Karpas-422 (cell line): ENCODE measurements around the gene MET. TPM values are rescaled to one million over a fixed set of nuclear protein-coding genes. Genes with fewer than 3 reads are reported as not detected.
"Not testable (repeated sequence)": the region's sequence is repeated elsewhere in the genome, so short reads cannot be mapped to it uniquely, and the experiment has no call there.

Experiments used
- DNase-seq: peaks from one replicate; pipeline ENCODE4 v3.0.0-alpha.2; 2015
- H2AFZ ChIP-seq: fragments of 200-600 bp; sonication (generic); 2 replicates; pipeline ENCODE4 v1.6.1; 2014; ENCODE audit warnings: antibody characterized with exemption, low read length, mixed read lengths
- H3K27ac ChIP-seq: fragments of 200-600 bp; sonication (generic); 2 replicates; pipeline ENCODE4 v1.5.1; 2014; ENCODE audit warnings: mild to moderate bottlenecking, low read length, moderate library complexity
- H3K27me3 ChIP-seq: fragments of 200-600 bp; sonication (generic); 2 replicates; pipeline ENCODE4 v1.6.1; 2014; ENCODE audit warnings: low read length, mixed read lengths
- H3K36me3 ChIP-seq: fragments of 200-600 bp; sonication (generic); 2 replicates; pipeline ENCODE4 v1.6.1; 2014; ENCODE audit warnings: low read length, mixed read lengths; ENCODE audit not compliant: insufficient read depth
- H3K4me1 ChIP-seq: fragments of 200-600 bp; sonication (generic); 2 replicates; pipeline ENCODE4 v1.6.1; 2014; ENCODE audit warnings: mild to moderate bottlenecking, low read length, mixed read lengths
- H3K4me2 ChIP-seq: fragments of 200-600 bp; sonication (generic); 2 replicates; pipeline ENCODE4 v1.6.1; 2014; ENCODE audit warnings: low read length, low read depth, mild to moderate bottlenecking; ENCODE audit not compliant: poor library complexity, severe bottlenecking
- H3K4me3 ChIP-seq: fragments of 200-600 bp; sonication (generic); 2 replicates; pipeline ENCODE4 v1.5.1; 2014; ENCODE audit warnings: mild to moderate bottlenecking, antibody characterized with exemption, low read length, mixed read lengths
- H3K79me2 ChIP-seq: fragments of 200-600 bp; sonication (generic); 2 replicates; pipeline ENCODE4 v1.6.1; 2014; ENCODE audit warnings: mild to moderate bottlenecking, low read length, mixed read lengths
- H3K9ac ChIP-seq: fragments of 200-600 bp; sonication (generic); 2 replicates; pipeline ENCODE4 v1.6.0; 2014; ENCODE audit warnings: low read length
- H3K9me2 ChIP-seq: fragments of 200-600 bp; sonication (generic), shearing (Covaris generic); replicated peaks from 2 replicates; pipeline ENCODE4 v1.6.0; 2014; ENCODE audit warnings: mild to moderate bottlenecking, low read length, moderate library complexity; ENCODE audit not compliant: insufficient read depth
- H3K9me3 ChIP-seq: fragments of 300-700, 200-600 bp; sonication (generic); 2 replicates; pipeline ENCODE4 v1.6.1; 2014; ENCODE audit warnings: low read length, mixed read lengths
- H4K20me1 ChIP-seq: fragments of 200-600 bp; sonication (generic); 2 replicates; pipeline ENCODE4 v1.6.1; 2014; ENCODE audit warnings: mild to moderate bottlenecking, antibody characterized with exemption, low read length, low read depth; ENCODE audit not compliant: insufficient read depth
- total RNA-seq: library from RNA; depleted of rRNA; stranded (reverse); fragments of >200 nt; shearing (Covaris generic); gene quantifications from 2 replicates; pipeline ENCODE4 v1.2.3, GENCODE V29; 2014; ENCODE audit warnings: low replicate concordance

Gene MET
- total RNA-seq, 1 experiment from 2014 or later = 158 TPM

- Histone ChIP-seq H3K27me3 (no peaks in the 10 kb centered on the region), H3K9ac (no peak overlapping the region), H3K9me3 (no peaks in the 10 kb centered on the region), H4K20me1 (no peaks in the 10 kb centered on the region), H3K79me2 (peaks cover 68% of the 10 kb centered on the region), H3K4me1 (peaks cover 20% of the 10 kb centered on the region), H3K4me3 (no peak overlapping the region), H3K36me3 (peaks cover 71% of the 10 kb centered on the region), H3K4me2 (no peak overlapping the region), H3K27ac (no peak overlapping the region), H2AFZ (no peak overlapping the region), H3K9me2 (no peaks in the 10 kb centered on the region)
- no peak for DNase-seq
Measured at GRCh38 chr7:116740755-116741462, 68.9 kb downstream of the MET start.

GRCh38 chr7:116741625-116742316, 69.8 kb downstream of the MET start:
- H3K4me2 ChIP-seq = no peak overlapping the region
- H3K79me2 ChIP-seq = peaks cover 60% of the 10 kb centered on the region

DNA sequence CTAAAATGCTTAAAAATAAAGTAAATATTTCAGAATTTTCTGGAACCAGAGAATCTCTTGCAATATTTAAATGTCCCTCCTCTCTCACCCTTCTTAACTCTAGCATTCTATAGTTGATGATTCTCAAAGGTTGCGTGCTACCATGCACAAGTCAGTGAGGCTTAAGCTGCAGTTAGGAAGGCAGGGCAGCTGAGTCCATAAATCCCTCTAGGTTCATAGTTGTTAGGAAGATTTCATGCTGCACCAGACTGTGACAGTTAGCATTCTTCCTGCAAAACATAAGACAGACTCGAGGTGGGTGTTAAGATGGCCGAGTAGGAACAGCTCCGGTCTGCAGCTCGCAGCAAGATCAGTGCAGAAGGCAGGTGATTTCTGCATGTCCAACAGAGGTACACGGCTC, 70.6 kb downstream of the MET start:
- Histone ChIP-seq H3K79me2 (peaks cover 51% of the 10 kb centered on the region), H3K27ac (no peak overlapping the region), H3K27me3 (no peaks in the 10 kb centered on the region), H2AFZ (no peak overlapping the region), H3K9me2 (no peaks in the 10 kb centered on the region), H3K4me1 (peaks cover 3% of the 10 kb centered on the region; the same call in 1 of the 2 replicates), H3K9ac (no peak overlapping the region), H3K4me2 (no peak overlapping the region), H4K20me1 (no peaks in the 10 kb centered on the region), H3K36me3 (peaks cover 58% of the 10 kb centered on the region), H3K9me3 (no peaks in the 10 kb centered on the region), H3K4me3 (no peak overlapping the region)
- no peak for DNase-seq

More at GRCh38 chr7:116741625-116742316, 69.8 kb downstream of the MET start:
- Histone ChIP-seq H3K4me1 (peaks cover 12% of the 10 kb centered on the region), H3K27ac (no peak overlapping the region), H3K4me3 (no peak overlapping the region), H3K36me3 (peaks cover 66% of the 10 kb centered on the region), H3K9ac (no peak overlapping the region), H3K9me3 (no peaks in the 10 kb centered on the region), H4K20me1 (no peaks in the 10 kb centered on the region), H3K9me2 (no peaks in the 10 kb centered on the region), H2AFZ (no peak overlapping the region), H3K27me3 (no peaks in the 10 kb centered on the region)
- no peak for DNase-seq

DNA sequence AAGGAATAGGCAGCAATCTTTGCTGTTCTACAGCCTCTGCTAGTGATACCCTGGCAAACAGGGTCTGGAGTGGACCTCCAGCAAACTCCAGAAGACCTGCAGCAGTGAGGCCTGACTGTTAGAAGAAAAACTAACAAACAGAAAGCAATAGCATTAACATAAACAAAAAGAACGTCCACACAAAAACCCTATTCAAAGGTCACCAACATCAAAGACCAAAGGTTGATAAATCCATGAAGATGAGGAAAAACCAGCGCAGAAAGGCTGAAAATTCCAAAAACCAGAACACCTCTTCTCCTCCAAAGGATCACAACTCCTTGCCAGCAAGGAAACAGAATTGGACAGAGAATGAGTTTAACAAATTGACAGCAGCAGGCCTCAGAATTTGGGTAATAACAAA, 71.8 kb downstream of the MET start:
- H3K4me2 ChIP-seq, H3K9ac ChIP-seq, H3K4me1 ChIP-seq, H3K27me3 ChIP-seq, H3K9me2 ChIP-seq, H3K27ac ChIP-seq, DNase-seq, H4K20me1 ChIP-seq, H2AFZ ChIP-seq, H3K4me3 ChIP-seq, H3K9me3 ChIP-seq: not testable (repeated sequence)
- Histone ChIP-seq H3K36me3 (peaks cover 46% of the 10 kb centered on the region), H3K79me2 (peaks cover 39% of the 10 kb centered on the region)

- not testable (repeated sequence) for H3K27ac ChIP-seq, H3K27me3 ChIP-seq, H3K9me3 ChIP-seq, DNase-seq, H3K4me1 ChIP-seq, H3K4me2 ChIP-seq, H3K9me2 ChIP-seq, H3K4me3 ChIP-seq, H3K9ac ChIP-seq, H4K20me1 ChIP-seq, H2AFZ ChIP-seq
- peaks cover 20% of the 10 kb centered on the region for H3K36me3 ChIP-seq
- H3K79me2 ChIP-seq = peaks cover 15% of the 10 kb centered on the region; the same call in 1 of the 2 replicates
Measured at GRCh38 chr7:116746388-116746787, 74.4 kb downstream of the MET start.

- not testable (repeated sequence) for DNase-seq, H3K27me3 ChIP-seq, H3K4me3 ChIP-seq
Measured at GRCh38 chr7:116751070-116751469, 79.1 kb downstream of the MET start.

GRCh38 chr7:116752305-116753074, 80.5 kb downstream of the MET start:
- H3K9ac ChIP-seq = no peak overlapping the region

More at GRCh38 chr7:116751070-116751469, 79.1 kb downstream of the MET start:
- H2AFZ ChIP-seq, H3K27ac ChIP-seq, H3K9me3 ChIP-seq, H3K4me2 ChIP-seq, H3K9ac ChIP-seq, H4K20me1 ChIP-seq, H3K9me2 ChIP-seq, H3K4me1 ChIP-seq: not testable (repeated sequence)
- Histone ChIP-seq H3K36me3 (peaks cover 32% of the 10 kb centered on the region; the same call in 1 of the 2 replicates), H3K79me2 (peaks cover 13% of the 10 kb centered on the region)

DNA sequence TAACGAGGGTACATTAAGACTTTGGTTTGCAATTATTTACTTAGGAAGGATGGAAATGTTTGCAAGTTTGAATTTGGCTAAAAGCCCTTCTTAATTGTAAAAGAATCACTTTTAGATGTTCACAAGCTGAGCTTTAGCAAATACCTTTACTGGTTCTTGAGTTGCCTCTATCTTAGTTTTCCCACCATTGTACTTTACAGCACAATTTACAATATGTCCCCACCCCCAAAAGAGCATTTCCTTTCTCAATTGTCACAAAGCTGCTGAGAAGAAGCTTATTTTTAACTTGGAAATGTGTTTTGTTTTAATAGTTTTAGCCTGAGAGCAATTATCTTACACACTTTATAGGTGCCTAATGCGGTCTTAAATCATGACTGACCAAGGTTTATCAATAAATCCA, 81.1 kb downstream of the MET start:
- Histone ChIP-seq H3K27me3 (no peaks in the 10 kb centered on the region), H3K4me3 (no peak overlapping the region), H3K36me3 (peaks cover 47% of the 10 kb centered on the region), H3K9me2 (no peaks in the 10 kb centered on the region), H3K9ac (no peak overlapping the region), H2AFZ (no peak overlapping the region), H3K27ac (no peak overlapping the region), H3K79me2 (peaks cover 19% of the 10 kb centered on the region), H4K20me1 (no peaks in the 10 kb centered on the region), H3K9me3 (no peaks in the 10 kb centered on the region), H3K4me1 (no peaks in the 10 kb centered on the region), H3K4me2 (no peak overlapping the region)
- no peak for DNase-seq

More at GRCh38 chr7:116752305-116753074, 80.5 kb downstream of the MET start:
- Histone ChIP-seq H3K27me3 (no peaks in the 10 kb centered on the region), H3K4me2 (no peak overlapping the region), H3K27ac (no peak overlapping the region), H3K9me2 (no peaks in the 10 kb centered on the region), H3K9me3 (no peaks in the 10 kb centered on the region), H3K36me3 (peaks cover 41% of the 10 kb centered on the region), H2AFZ (no peak overlapping the region), H3K4me3 (no peak overlapping the region), H3K79me2 (peaks cover 13% of the 10 kb centered on the region), H3K4me1 (no peaks in the 10 kb centered on the region), H4K20me1 (no peaks in the 10 kb centered on the region)
- no peak for DNase-seq
